ENCODE results near the gene GPR161.
"Not testable (repeated sequence)": the region's sequence is repeated elsewhere in the genome, so short reads cannot be mapped to it uniquely, and the experiment has no call there.

Gene GPR161, protein sequence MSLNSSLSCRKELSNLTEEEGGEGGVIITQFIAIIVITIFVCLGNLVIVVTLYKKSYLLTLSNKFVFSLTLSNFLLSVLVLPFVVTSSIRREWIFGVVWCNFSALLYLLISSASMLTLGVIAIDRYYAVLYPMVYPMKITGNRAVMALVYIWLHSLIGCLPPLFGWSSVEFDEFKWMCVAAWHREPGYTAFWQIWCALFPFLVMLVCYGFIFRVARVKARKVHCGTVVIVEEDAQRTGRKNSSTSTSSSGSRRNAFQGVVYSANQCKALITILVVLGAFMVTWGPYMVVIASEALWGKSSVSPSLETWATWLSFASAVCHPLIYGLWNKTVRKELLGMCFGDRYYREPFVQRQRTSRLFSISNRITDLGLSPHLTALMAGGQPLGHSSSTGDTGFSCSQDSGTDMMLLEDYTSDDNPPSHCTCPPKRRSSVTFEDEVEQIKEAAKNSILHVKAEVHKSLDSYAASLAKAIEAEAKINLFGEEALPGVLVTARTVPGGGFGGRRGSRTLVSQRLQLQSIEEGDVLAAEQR

DNA sequence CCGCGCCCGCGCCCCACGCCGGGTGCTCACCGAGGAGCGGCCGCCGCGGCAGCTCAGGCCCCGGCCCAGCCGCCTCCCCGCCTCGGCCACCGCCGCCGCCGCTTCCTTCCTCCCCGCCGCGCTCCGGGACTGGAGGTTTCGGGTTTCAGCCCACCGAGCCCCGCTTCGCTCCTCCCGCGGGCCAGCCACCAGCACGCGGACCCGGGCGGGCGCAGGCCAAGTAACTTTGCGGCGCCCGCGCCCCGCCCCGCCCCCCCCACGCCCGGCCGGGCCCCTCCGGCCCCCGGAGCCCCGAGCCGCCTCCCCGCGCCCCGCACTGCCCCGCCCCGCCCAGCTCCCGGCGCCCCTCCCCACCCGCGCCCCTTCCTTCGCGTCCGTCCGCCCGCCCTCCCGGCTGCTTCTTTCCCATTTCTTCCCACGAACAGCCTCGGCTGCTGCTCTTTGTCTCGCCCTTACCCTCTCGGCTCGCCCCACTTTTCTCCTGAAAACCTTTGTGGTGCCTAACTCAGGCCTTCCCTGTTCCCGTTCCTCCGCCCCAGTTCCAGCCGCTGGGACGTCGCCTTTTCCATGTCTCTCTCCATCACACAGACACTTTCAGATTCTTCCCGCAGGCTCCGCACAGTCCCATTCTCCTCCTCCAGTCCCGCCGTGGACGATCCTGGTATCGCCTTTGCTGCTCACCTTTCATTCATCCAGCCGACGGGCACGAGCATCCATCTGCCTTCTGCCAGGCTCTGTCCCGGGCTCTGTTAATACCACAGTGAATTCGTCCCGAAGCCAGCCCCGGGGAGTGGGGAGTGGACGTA is at the start of gene GPR161:
Gene GPR161, minus strand, starts transcription at position 222 of the 806 bp plus-strand sequence. CDS start 32,080 bp downstream, outside the sequence.
- no peak for DNase-seq

DNA sequence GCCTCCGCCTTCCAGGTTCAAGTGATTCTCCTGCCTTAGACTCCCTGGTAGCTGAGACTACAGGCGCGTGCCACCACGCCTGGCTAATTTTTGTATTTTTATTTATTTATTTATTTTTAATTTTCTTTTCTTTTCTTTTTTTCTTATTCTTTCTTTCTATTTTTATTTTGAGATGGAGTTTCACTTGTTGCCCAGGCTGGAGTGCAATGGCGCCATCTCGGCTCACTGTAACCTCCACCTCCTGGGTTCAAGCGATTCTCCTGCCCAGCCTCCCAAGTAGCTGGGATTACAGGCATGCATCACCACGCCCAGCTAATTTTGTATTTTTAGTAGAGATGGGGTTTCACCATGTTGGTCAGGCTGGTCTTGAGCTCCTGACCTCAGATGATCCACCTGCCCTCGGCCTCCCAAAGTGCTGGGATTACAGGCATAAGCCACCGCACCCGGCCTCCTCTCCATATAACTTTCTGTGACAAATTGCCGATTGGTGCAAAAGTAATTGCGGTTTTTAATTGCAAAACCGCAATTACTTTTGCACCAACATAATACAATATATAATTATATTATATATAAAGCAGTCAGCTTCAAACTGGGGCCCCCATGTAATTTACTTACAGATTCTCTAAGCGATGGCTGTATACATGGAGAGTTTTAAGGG is 44.5 kb upstream of the GPR161 start:
- DNase-seq: not testable (repeated sequence)

DNA sequence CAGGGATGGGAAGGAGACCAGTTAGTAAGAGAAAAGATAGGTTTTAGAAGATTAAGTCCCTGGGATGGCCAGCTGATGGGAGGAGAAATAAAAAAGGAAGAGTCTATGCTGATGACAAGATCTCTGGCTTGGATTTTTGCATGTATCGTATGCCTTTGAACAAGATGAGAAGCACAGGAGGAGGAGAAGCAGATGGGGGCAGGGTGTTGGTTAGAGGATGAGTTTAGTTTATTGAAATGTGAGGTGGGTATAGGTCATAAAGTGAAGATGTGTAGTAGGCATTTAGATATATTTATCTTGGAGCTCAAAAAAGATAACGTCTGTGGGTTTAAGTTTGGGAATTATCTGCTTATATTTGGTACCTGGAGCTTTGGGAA is 43.4 kb upstream of the GPR161 start:
- no peak for DNase-seq

DNA sequence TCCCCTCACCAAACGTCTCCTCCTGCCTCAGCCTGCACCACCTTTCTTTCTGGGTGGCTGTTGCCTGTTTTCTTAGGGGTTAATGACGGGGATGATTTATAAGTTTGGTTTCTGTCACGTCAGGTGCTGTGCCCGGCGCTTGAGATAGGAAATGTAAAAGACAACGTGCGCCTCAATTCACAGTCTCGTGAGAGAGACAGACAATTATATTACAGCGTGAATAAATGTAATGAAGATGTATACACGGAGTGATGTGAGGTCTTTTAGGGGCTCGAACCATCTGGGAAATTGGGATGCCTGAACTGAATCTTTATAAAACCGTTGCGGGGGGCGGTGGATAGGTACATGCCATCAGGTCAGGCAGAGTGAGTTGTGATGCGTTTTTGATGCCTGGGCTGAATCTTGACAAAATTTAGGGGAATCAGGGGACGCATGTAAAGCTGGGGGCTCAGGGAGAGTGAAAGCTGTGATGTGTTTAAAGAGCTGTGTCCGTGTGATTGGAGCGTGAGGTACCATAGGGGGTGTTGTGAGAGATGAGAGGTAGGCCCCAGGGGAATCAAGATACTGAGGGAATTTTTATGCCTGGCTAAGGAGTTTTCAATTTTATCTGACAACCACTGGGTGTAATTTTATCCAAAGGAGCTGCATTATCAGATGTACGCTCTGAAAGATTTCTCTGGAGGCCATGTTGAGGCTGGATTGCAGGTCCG is 42.9 kb upstream of the GPR161 start:
- no peak for DNase-seq

DNA sequence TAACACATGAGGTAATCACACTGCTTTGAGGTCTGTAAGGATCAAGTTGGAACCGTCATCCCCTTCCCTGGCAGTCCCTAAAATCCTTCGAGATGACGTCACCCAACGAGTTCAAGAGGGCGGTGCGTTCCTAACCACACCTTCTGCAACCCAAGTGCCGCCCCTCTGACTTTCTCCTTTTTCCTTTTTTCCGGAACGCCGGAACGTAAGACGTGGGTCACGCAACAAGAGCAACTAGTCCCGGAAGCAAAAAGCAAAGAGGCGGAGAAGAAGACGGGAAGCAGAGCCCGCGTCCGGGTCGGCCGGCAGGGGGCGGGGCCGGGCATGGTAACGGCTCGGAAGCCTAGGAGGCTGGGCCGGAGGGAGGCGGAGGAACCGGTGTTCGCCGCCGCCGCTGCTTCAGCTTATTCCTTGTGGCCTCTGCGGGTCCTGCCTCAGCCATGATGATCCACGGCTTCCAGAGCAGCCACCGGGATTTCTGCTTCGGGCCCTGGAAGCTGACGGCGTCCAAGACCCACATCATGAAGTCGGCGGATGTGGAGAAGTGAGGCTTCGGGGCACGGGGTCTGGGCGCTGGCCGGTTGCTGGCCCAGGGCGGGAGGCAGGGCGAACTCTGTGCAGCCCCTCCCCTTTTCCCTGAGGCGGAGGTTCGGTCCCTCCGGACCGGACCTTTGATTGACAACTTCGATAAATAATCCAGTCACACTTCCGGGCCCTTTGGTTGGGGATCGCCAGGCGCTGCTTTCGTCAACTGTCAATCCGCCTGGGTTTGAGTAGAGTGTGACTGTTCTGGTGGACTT is 42.1 kb upstream of the GPR161 start, which contains the start of gene TIPRL:
Gene TIPRL, plus strand, starts transcription at position 325 of the 800 bp plus-strand sequence. Its CDS starts 116 bp downstream, at position 441.
- peak; percentile 95 for DNase-seq

DNA sequence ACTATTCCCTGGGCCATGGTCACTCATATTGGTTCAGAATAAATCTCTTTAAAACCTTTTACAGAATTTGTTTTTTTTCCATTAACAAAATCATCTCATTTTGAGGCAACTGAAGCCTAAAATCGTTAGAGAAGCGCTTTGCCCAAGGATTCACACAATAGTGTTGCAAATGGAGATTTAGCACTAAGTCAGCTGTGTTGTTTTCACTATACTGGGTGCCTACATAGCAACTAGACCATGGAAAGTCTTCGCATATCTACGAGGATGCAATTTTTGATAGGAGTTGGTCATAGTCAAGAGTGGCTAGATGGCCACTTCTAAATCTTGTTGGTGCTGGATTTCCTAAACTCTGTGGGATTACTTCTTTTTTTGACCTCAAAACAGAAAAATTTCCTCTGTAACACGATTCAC is 41.5 kb upstream of the GPR161 start:
- no peak for DNase-seq

DNA sequence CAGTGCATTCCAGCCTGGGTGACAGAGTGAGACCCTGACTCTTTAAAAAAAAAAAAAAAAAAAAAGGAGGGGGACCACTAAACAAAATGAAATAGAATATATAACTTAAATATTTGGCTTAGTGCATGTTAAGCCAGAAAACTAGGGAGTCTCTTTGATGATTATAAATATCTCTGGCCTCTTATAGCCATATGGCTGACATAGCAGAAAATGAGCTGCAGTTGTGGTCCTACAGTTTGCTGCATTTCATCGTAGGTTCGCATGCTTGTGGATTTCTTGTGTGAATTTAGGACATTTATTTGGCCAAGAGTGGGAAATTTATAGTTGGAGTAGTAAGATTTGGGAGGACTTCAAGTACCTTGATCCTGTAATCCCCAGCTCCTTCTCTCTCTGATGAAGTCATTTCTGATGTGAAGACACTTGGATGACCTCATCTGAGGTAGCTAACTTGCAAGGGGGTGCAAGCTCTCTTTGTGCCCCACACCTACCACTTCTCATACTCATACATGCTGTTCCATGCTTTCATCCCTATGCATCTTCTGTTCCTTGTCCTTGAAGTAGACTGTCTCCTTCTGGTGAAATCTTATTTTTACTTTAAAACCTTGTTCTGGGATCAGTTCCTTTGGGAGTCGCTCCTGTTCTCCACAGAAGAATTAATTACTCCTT is 35.7 kb upstream of the GPR161 start:
- DNase-seq: no peak

DNA sequence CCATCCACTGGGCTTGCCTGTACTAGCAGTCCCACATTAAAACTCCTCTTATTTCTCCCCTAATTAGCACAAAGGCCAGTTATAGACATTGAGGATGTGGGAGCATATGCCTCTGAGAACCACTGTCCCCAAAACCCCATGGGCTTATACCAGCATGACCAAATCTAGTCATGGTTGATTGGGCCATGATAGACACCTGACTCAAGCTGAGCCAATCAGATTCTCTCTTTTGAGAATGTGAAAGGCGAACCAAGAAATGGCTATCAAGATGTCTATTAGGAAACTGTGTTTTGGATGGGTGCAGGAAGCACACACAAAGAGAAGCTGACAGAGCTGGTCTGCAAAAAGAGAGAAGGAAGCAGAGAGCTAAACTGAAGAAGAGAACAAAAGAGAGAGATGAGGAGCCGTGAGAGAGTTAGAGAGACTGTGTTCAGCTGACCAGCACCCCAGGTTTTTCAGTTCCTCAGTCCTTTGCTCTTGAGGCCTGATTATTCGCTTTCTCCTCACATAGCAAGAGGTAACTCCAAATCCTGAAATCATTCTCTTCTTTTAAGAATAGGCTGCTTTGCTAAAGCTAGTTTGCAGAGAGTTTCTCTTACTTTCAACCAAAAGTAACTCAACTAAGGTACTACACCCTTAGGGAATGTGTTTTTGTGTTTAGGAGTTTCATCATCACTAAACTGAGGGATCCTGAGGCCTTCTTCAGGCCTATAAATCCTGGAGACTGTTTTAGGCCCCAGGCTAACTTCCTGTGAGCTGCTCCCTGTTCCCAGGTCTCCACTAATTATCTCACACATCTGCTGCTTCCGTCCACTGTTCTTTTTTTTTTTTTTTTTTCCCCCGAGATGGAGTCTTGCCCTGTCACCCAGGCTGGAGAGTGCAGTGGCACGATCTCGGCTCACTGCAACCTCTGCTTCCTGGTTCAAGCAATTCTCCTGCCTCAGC is 34.1 kb upstream of the GPR161 start:
- DNase-seq: no peak

DNA sequence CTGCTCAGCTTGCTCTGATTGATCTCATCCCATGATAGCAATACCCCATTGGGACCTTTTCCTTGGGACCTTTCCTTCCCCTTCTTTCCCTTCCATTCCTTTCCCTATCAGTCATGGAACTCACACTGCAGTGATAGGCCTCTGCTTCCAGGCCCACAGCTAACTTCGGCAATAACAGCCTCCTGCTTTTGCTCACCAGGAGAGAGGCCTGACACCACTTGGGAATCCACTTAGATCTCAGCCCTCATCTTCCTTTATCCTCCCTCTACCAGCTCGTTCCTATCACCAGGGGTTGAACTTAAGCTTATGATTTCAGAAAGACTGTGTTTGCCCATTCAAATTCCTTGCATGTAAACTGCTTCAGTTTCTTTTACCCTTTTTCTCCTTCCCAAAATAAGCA is 31.1 kb upstream of the GPR161 start:
- DNase-seq: no peak

DNA sequence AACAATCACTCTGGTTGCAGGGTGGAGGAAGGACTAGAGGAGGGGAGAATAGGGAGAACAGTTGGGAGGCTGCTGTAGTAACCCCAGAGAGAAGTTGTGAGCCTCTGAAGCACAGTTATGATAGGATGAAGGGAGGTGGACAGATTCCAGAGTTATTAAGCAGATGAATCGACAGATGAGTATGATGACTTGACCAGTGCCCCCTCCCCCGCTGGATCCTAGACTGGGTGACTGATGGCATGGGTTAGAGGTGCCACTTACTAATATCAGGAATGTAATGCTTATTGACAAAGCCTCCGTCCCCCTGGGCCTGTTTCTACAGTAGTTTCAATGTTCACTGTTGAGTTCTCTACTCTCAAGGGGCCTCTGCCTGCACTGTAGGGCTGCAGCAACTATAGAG is 28.0 kb upstream of the GPR161 start:
- no peak for DNase-seq

DNA sequence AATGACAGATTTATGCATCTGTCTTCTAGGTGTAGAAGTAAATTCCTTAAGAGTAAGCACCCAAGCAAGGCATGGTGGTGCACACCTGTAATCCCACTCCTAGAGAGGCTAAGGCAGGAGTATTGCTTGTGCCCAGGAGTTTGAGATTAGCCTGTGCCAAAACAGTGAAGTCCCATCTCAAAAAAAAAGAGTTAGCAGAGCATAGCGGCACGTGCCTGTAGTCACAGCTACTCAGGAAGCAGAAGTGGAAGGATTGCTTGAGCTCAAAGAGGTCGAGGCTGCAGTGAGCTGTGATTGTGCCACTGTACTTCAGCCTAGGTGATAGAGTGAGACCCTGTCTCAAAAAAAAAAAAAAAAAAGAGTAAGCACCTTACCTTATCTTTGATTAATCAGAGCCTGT is 26.9 kb upstream of the GPR161 start:
- DNase-seq: no peak

DNA sequence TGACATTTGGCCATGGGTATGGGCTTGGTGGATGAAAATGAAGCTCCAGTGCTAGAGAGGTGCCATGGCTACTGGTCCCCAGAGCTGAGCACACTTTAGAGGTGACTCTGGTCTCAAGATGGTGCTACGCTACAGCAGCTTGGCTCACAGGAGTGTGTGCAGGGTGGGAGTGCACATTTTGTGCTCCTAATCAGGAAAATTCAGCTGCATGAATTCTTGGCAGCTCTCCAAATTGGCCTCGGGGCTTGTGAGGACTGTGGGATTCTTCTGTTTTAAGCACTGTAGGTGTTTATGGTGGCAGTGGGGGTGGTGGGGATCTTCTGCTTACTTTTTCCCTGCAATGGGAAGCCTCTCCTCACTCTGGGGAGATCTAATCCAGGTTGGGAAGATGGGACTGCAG is 24.7 kb upstream of the GPR161 start:
- DNase-seq: no peak

DNA sequence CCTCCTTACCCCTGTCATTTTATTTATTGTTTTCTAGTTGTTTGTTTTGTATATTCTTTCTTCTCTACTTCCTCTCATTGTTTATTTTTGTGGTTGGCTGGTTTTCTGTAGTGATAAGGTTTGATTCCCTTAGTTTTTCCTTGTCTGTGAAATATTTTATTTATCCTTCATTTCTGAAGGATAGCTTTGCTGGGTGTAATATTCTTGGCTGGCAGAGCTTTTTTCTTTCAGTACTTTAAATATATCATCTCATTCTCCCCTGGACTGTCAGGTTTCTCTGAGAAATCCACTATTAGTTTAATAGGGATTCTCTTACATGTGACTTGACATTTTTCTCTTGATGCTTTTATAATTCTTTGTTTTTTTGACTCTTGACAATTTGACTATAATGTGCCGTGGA is 23.2 kb upstream of the GPR161 start:
- no peak for DNase-seq

DNA sequence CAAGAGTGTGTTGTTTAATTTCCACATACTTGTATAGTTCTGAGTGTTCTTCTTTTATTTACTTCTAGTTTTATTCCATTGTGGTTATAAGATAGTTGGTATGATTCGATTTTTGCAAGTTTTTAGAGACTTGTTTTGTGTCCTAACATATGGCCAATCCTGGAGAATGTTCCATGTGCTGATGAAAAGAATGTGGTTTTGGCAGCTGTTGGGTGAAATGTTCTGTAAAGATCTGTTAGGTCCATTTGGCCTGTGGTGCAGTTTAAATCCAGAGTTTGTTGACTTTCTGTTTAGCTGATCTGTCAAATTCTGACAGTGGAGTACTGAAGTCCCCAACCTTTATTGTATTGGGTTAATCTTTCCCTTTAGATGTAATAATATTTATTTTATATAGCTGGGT is 22.5 kb upstream of the GPR161 start:
- DNase-seq: no peak

DNA sequence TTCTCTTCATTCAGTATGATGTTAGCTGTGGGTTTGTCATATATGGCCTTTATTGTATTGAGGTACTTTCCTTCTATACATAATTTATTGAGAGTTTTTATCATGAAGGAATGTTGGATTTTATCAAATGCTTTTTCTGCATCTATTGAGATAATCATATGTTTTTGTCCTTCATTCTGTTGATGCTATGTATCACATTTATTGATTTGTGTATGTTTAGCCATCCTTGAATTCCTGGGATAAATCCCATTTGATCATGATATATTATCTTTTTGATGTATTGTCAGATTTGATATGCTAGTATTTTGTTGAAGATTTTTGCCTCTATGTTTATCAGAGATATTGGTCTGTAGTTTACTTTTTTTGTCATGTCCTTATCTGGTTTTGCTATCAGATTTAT is 20.9 kb upstream of the GPR161 start:
- DNase-seq: no peak

DNA sequence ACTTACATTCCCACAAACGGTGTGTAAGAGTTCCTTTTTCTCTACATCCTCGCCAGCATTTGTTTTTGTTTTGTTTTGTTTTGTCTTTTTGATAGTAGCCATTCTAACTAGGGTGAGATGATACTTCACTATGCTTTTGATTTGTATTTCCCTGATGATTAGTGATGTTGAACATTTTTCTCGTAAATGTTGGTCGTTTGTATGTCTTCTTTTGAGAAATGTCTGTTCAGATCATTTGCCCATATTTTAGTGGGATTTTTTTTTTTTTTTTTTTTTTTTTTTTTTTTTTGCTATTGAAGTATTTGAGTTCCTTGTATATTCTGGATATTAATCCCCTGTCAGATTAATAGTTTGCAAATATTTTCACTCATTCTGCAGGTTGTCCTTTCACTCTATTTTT is 19.2 kb upstream of the GPR161 start:
- no peak for DNase-seq

DNA sequence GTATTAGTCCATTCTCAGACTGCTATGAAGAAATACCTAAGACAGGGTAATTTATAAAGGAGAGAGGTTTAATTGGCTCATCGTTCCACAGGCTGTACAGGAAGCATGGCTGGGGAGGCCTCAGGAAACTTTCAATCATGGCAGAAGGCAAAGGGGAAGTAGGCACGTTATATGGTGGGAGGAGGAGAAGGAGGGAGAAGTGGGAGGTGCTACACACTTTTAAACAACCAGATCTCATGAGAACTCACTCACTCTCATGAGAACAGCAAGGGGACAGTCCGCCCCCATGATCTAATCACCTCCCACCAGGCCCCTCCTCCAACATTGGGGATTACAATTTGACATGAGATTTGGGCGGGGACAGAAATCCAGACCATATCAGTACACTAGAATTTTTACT is 18.0 kb upstream of the GPR161 start:
- not testable (repeated sequence) for DNase-seq

DNA sequence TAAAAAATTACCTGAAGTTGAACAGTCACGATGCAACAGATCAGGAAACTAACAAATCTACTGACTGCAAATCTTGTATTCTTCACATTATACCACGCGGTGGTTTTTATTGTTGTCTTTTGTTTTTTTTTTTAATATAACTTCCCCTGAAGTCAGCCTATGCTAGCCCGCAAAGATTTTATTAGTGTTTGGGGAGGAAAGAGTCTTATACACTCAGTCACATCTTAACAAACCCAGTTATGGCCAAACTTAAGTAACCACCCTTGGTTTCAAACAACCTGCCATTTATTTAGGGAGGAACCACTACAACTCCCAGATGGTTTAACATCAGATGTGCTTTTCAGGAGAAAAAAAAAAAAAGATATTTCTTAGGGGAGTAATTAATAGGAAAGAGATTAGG is 15.2 kb upstream of the GPR161 start:
- no peak for DNase-seq

DNA sequence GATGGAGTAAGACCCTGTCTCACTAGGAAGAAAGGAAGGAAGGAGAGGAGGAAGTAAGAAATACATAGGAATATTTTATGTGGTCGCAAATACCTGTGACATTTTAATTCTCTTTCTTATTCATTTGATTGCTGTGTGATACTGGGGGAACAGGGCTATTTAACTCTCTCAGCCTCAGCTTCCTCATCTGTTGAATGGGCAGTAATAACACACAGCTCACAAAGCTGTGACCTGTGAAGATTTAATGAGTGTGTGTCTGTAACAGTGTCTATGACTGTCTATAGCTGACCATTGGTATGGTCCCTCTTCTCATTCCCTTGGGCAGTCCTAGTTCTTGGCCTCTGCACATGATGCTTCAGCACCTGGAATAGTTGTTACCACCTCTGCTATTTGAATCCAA is 13.6 kb upstream of the GPR161 start:
- no peak for DNase-seq

DNA sequence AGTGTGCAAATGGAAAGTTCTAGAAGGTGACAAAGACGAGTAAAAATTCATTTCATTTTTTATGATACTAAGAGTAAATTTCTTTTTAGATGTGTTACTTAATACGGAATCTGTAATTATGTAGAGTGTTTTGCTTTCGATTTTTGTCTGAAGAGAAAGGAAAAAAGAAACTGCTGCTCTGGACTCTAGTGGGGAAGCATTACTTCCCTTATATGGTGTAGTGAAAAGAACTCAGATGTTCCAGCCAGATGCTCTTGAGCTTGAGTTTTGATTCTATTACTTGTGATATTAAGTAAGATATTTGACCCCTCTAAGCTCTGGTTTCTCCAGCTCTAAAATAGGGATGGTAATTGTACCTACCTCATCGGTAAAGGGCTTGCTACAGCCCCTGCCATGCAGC is 12.2 kb upstream of the GPR161 start:
- DNase-seq: no peak

Data from CD4-positive, alpha-beta T cell treated with Interleukin-21 for 1 hour (primary cell).